Activated CD4-positive, alpha-beta memory T cell treated with anti-CD3 and anti-CD28 coated beads for 36 hours (primary cell): ENCODE results near the gene PTPRM. TPM values are rescaled to one million over a fixed set of nuclear protein-coding genes. Genes with fewer than 3 reads are reported as not detected.

Experiments used
- CTCF ChIA-PET: fragments of 350-600 bp; sonication (Branson Sonifier 250); formaldehyde crosslinking; loops from one replicate; lab custom pipeline; 2021; ENCODE audit warnings: antibody characterized with exemption, inconsistent platforms; lab: Charles Lee
- POLR2A ChIA-PET: fragments of 350-600 bp; sonication (Branson Sonifier 250); formaldehyde crosslinking; loops from one replicate; lab custom pipeline; 2021; ENCODE audit warnings: antibody characterized with exemption; lab: Charles Lee
- DNase-seq: peaks from one replicate; pipeline ENCODE4 v3.0.0-alpha.2; 2020
- H3K27ac Mint-ChIP-seq: one replicate; pipeline ENCODE4 v1.8.0; 2021; ENCODE audit warnings: mixed read lengths
- H3K27me3 Mint-ChIP-seq: one replicate; pipeline ENCODE4 v1.8.0; 2021; ENCODE audit warnings: mixed read lengths
- H3K36me3 Mint-ChIP-seq: one replicate; pipeline ENCODE4 v1.8.0; 2021; ENCODE audit warnings: mixed read lengths
- H3K4me1 Mint-ChIP-seq: one replicate; pipeline ENCODE4 v1.8.0; 2021; ENCODE audit warnings: low read depth, mixed read lengths
- H3K4me3 Mint-ChIP-seq: one replicate; pipeline ENCODE4 v1.8.0; 2021; ENCODE audit warnings: mild to moderate bottlenecking, mixed read lengths
- H3K9me3 Mint-ChIP-seq: one replicate; pipeline ENCODE4 v1.8.0; 2021; ENCODE audit warnings: mixed read lengths
- intact Hi-C: fragments of 100-400 bp; cut with micrococcal nuclease; formaldehyde crosslinking; loops from one replicate; pipeline ENCODE4 v1.15.1; 2023
- total RNA-seq, 2 experiments: library from RNA; stranded (reverse); gene quantifications; one replicate each; pipeline ENCODE4 v1.2.3, GENCODE V29; 2021

The PTPRM gene
- total RNA-seq, 2 experiments from 2014 or later, result 7.0 to 8.6 TPM

- no peaks in the 10 kb centered on the region for H3K4me1 Mint-ChIP-seq
- intact Hi-C loops, result no loop called here
- H3K9me3 Mint-ChIP-seq, result no peaks in the 10 kb centered on the region
- ChIA-PET POLR2A (no interaction called here), CTCF (no interaction called here)
- H3K4me3 Mint-ChIP-seq, result no peak overlapping the region
- DNase-seq, result no peak
- H3K36me3 Mint-ChIP-seq, result no peaks in the 10 kb centered on the region
- no peak overlapping the region for H3K27ac Mint-ChIP-seq
- H3K27me3 Mint-ChIP-seq, result peaks cover 7% of the 10 kb centered on the region
These were observed 882.9 kb downstream of the PTPRM start for GRCh38 chr18:8450013-8450412.

GRCh38 chr18:8450898-8451665, 884.0 kb downstream of the PTPRM start:
- Mint-ChIP-seq H3K27me3 (peaks cover 7% of the 10 kb centered on the region), H3K4me1 (no peaks in the 10 kb centered on the region), H3K27ac (no peak overlapping the region), H3K9me3 (no peaks in the 10 kb centered on the region), H3K36me3 (no peaks in the 10 kb centered on the region), H3K4me3 (no peak overlapping the region)
- DNase-seq, result no peak
- ChIA-PET POLR2A (no interaction called here), CTCF (no interaction called here)
- intact Hi-C loops, result no loop called here

GRCh38 chr18:8453528-8453927, 886.4 kb downstream of the PTPRM start:
- ChIA-PET CTCF (no interaction called here), POLR2A (no interaction called here)
- Mint-ChIP-seq H3K9me3 (no peaks in the 10 kb centered on the region), H3K27ac (no peak overlapping the region), H3K36me3 (no peaks in the 10 kb centered on the region), H3K4me3 (no peak overlapping the region), H3K27me3 (peaks cover 2% of the 10 kb centered on the region), H3K4me1 (no peaks in the 10 kb centered on the region)
- DNase-seq, result no peak
- intact Hi-C loops, result no loop called here

- Mint-ChIP-seq H3K36me3 (no peaks in the 10 kb centered on the region), H3K9me3 (no peaks in the 10 kb centered on the region), H3K4me3 (no peak overlapping the region), H3K27me3 (peaks cover 2% of the 10 kb centered on the region), H3K27ac (no peak overlapping the region), H3K4me1 (no peaks in the 10 kb centered on the region)
- intact Hi-C loops, result no loop called here
- DNase-seq, result no peak
- POLR2A ChIA-PET, result no interaction called here
- CTCF ChIA-PET, result no interaction called here
These were observed 887.0 kb downstream of the PTPRM start for GRCh38 chr18:8454136-8454535.

DNA sequence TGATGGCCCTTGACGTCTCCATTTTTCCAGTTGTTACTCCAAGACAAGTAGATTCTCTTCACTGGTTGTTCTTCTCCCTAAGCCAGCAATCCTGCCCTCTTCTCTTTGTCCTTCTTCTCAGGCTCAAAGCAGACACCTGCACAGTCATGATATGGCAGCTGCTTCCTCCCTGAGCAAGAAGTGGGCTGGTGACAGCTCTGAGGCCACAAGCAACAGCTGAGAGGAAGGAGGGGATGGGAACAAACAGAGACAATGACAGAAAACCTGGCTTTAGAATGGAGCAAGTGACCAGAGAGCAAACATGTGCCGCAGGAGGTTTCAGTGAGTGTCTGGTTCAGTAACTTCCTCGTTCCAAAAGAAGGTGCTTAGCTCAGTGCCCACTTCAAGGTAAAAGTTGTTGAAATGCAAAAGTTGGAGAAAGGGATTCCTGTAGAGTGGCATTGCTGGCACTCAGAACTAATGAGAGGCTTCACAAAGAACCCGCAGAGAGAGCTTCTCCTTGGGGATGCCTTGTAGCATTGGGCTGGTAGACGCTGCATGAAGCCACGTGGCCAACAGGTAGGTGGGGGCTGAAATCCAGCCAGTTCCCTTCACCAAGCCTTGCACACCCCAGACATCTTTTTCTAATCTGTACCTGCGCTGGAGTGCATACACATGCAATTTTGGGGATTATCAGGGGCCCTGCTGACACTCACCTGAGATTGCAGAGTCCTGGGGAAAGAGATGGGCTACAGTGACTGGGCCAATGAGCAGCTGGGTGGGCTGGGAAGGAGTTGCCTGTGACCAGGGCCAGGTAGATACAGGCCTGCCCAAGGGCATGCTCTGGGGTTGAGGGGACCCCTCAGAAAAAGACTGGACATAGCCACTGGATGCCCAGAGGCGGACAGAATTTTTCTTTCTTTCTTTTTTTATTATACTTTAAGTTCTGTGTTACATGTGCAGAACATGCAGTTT, 888.8 kb downstream of the PTPRM start:
- intact Hi-C loops, result no loop called here
- Mint-ChIP-seq H3K27me3 (peaks cover 2% of the 10 kb centered on the region), H3K4me1 (no peaks in the 10 kb centered on the region), H3K27ac (no peak overlapping the region), H3K36me3 (no peaks in the 10 kb centered on the region), H3K4me3 (no peak overlapping the region), H3K9me3 (no peaks in the 10 kb centered on the region)
- CTCF ChIA-PET, result no interaction called here
- no peak for DNase-seq
- POLR2A ChIA-PET, result no interaction called here
